ENCODE results near the gene SLC23A1. TPM values are rescaled to one million over a fixed set of nuclear protein-coding genes. Genes with fewer than 3 reads are reported as not detected.

The SLC23A1 gene
- total and polyA plus RNA-seq, 9 of the 15 experiments (the other 6 are each of a cell fraction or from before 2014, with no cell fraction given), result 0.03 to 0.20 (median 0.05) TPM; not detected in 5

GRCh38 chr5:139341689-139342422, 41.2 kb downstream of the SLC23A1 start, which contains the start of gene PAIP2 (continued):
- no peak for TF ChIP-seq CHD7 (IDR thresholded peaks at IDR 0.05; ENCODE audit: low read depth, low read length)
- TF ChIP-seq CGGBP1 (CRISPR knock-in tag; IDR thresholded peaks at IDR 0.05), result no peak; the same call in 1 of the 2 replicates
- peak; percentile 71 for TF ChIP-seq RNF2 (IDR thresholded peaks at IDR 0.05)
- TF ChIP-seq ARID1B (IDR thresholded peaks at IDR 0.05), result peak; percentile 58; the same call in 1 of the 2 replicates
- no peak for TF ChIP-seq CHCHD3 (CRISPR knock-in tag; IDR thresholded peaks at IDR 0.05)
- TF ChIP-seq ZNF584 (CRISPR knock-in tag; IDR thresholded peaks at IDR 0.05; ENCODE audit: low read depth), result peak; percentile 65; the same call in 1 of the 2 replicates
- TF ChIP-seq UBTF (IDR thresholded peaks at IDR 0.05; ENCODE audit: borderline replicate concordance in 1 of 2, low read depth in 2 of 2, low read length in 2 of 2), result peak in 1 of 2 experiments; percentile 70; a peak in 1 of 4 replicates
- 0 out of 2 replicates have a peak, but pooled peaks have one; percentile 37 for TF ChIP-seq SMARCA5 (IDR thresholded peaks at IDR 0.05)
- TF ChIP-seq ZHX1 (conservative IDR thresholded peaks at IDR 0.05; ENCODE audit: low read length), result no peak
